ENCODE results near the gene NPAS3. TPM values are rescaled to one million over a fixed set of nuclear protein-coding genes. Genes with fewer than 3 reads are reported as not detected.

The NPAS3 gene
- total RNA-seq, 1 donor from 2014 or later = 6.1 TPM

GRCh38 chr14:33711194-33711593 is 772.5 kb downstream of the NPAS3 start:
- H3K36me3 Mint-ChIP-seq (ENCODE audit: insufficient read depth) = peaks cover under 1% of the 10 kb centered on the region
- no peak overlapping the region for H3K27ac Mint-ChIP-seq
- peaks cover 20% of the 10 kb centered on the region for H3K4me1 Mint-ChIP-seq (ENCODE audit: low read depth)
- no peak overlapping the region for H3K4me3 Mint-ChIP-seq (ENCODE audit: low read depth)
- TF ChIP-seq CTCF (IDR thresholded peaks at IDR 0.05; ENCODE audit: unreplicated experiment) = no peak
- peaks cover 23% of the 10 kb centered on the region for H3K27me3 Mint-ChIP-seq
- peaks cover 5% of the 10 kb centered on the region for H3K9me3 Mint-ChIP-seq (ENCODE audit: low read depth)
- no peak for DNase-seq (ENCODE audit: low spot score, unreplicated experiment)

- Mint-ChIP-seq H3K4me1 (ENCODE audit: low read depth) (peaks cover 20% of the 10 kb centered on the region), H3K27me3 (peaks cover 23% of the 10 kb centered on the region), H3K27ac (no peak overlapping the region), H3K36me3 (ENCODE audit: insufficient read depth) (peaks cover 1% of the 10 kb centered on the region), H3K4me3 (ENCODE audit: low read depth) (no peak overlapping the region), H3K9me3 (ENCODE audit: low read depth) (peaks cover 7% of the 10 kb centered on the region)
- no peak for DNase-seq (ENCODE audit: low spot score, unreplicated experiment)
- TF ChIP-seq CTCF (IDR thresholded peaks at IDR 0.05; ENCODE audit: unreplicated experiment) = no peak
These were observed 773.1 kb downstream of the NPAS3 start for GRCh38 chr14:33711811-33712216.

GRCh38 chr14:33714527-33715226 is 776.0 kb downstream of the NPAS3 start:
- Mint-ChIP-seq H3K4me1 (ENCODE audit: low read depth) (peaks cover 11% of the 10 kb centered on the region), H3K4me3 (ENCODE audit: low read depth) (no peak overlapping the region), H3K9me3 (ENCODE audit: low read depth) (peaks cover 7% of the 10 kb centered on the region), H3K27me3 (peaks cover 10% of the 10 kb centered on the region), H3K27ac (no peak overlapping the region), H3K36me3 (ENCODE audit: insufficient read depth) (peaks cover 1% of the 10 kb centered on the region)
- TF ChIP-seq CTCF (IDR thresholded peaks at IDR 0.05; ENCODE audit: unreplicated experiment) = no peak
- DNase-seq (ENCODE audit: low spot score, unreplicated experiment) = no peak

- peaks cover 7% of the 10 kb centered on the region for H3K9me3 Mint-ChIP-seq (ENCODE audit: low read depth)
- peaks cover 8% of the 10 kb centered on the region for H3K27me3 Mint-ChIP-seq
- DNase-seq (ENCODE audit: low spot score, unreplicated experiment) = no peak
- TF ChIP-seq CTCF (IDR thresholded peaks at IDR 0.05; ENCODE audit: unreplicated experiment) = no peak
- H3K27ac Mint-ChIP-seq = no peak overlapping the region
- H3K36me3 Mint-ChIP-seq (ENCODE audit: insufficient read depth) = peaks cover 1% of the 10 kb centered on the region
- peaks cover 7% of the 10 kb centered on the region for H3K4me1 Mint-ChIP-seq (ENCODE audit: low read depth)
- H3K4me3 Mint-ChIP-seq (ENCODE audit: low read depth) = no peak overlapping the region
These were observed 776.5 kb downstream of the NPAS3 start for GRCh38 chr14:33715227-33715528.

- no peak for TF ChIP-seq CTCF (IDR thresholded peaks at IDR 0.05; ENCODE audit: unreplicated experiment)
- Mint-ChIP-seq H3K27ac (no peak overlapping the region), H3K9me3 (ENCODE audit: low read depth) (peaks cover 7% of the 10 kb centered on the region)
These were observed 778.2 kb downstream of the NPAS3 start for GRCh38 chr14:33716921-33717320.

More at GRCh38 chr14:33716921-33717320, 778.2 kb downstream of the NPAS3 start:
- peaks cover 1% of the 10 kb centered on the region for H3K36me3 Mint-ChIP-seq (ENCODE audit: insufficient read depth)
- peaks cover 6% of the 10 kb centered on the region for H3K4me1 Mint-ChIP-seq (ENCODE audit: low read depth)
- H3K27me3 Mint-ChIP-seq = peaks cover 7% of the 10 kb centered on the region
- H3K4me3 Mint-ChIP-seq (ENCODE audit: low read depth) = no peak overlapping the region
- no peak for DNase-seq (ENCODE audit: low spot score, unreplicated experiment)

Measured in progenitor cell of endocrine pancreas (in vitro differentiated cells).